SK-N-SH (cell line): ENCODE results near the gene CDH2. TPM values are rescaled to one million over a fixed set of nuclear protein-coding genes. Genes with fewer than 3 reads are reported as not detected.

Experiments
- CTCF ChIA-PET: fragments of 300-600, 350-600 bp; formaldehyde crosslinking; extraction: SDS; loops from one replicate; lab custom pipeline; 2021; lab: Yijun Ruan, JAX
- POLR2A ChIA-PET: fragments of 350-600 bp; sonication (Branson Sonifier 250); formaldehyde crosslinking; extraction: SDS; loops from one replicate; lab custom pipeline; 2020; ENCODE audit warnings: antibody characterized with exemption, inconsistent platforms; lab: Yijun Ruan, JAX
- DNase-seq: peaks from one replicate; pipeline ENCODE4 v3.0.0; 2012
- H2AFZ ChIP-seq: fragments of 200-600 bp; sonication (generic); 2 replicates; pipeline ENCODE4 v1.8.1; 2016; ENCODE audit warnings: antibody characterized with exemption, mild to moderate bottlenecking, low read depth
- H3F3A ChIP-seq: fragments of 200-600 bp; sonication (generic); replicated peaks from 2 replicates; pipeline ENCODE3; 2016; ENCODE audit warnings: antibody characterized with exemption, mild to moderate bottlenecking; ENCODE audit not compliant: insufficient read depth
- H3K27ac ChIP-seq, 2 experiments: fragments of 200-500 bp in 1 of 2; fragments of 200-600 bp in 1 of 2; sonication (Bioruptor generic) in 1 of 2; sonication (generic), shearing (Covaris generic) in 1 of 2; 2 replicates each; pipeline versions ENCODE4 v1.5.1 to v1.6.1; 2014 to 2016; ENCODE audit warnings: low read depth in 2 of 2, inconsistent platforms in 1 of 2, low read length in 1 of 2, mild to moderate bottlenecking in 1 of 2, mixed read lengths in 1 of 2
- H3K27me3 ChIP-seq: fragments of 200-600 bp; sonication (generic), shearing (Covaris generic); 2 replicates; pipeline ENCODE4 v1.6.1; 2016; ENCODE audit warnings: mixed run types; ENCODE audit not compliant: insufficient read depth
- H3K36me3 ChIP-seq, 2 experiments: fragments of 200-500 bp in 1 of 2; fragments of 200-600 bp in 1 of 2; sonication (Bioruptor generic) in 1 of 2; sonication (generic) in 1 of 2; replicated peaks in 1 of 2; 2 replicates each; pipeline versions ENCODE3 to v1.5.1; 2014 to 2016; ENCODE audit warnings: low read length in 1 of 2, mild to moderate bottlenecking in 1 of 2; ENCODE audit not compliant: insufficient read depth in 2 of 2, control insufficient read depth in 1 of 2
- H3K4me1 ChIP-seq, 2 experiments: fragments of 200-500 bp in 1 of 2; fragments of 200-600 bp in 1 of 2; sonication (Bioruptor generic) in 1 of 2; sonication (generic), shearing (Covaris generic) in 1 of 2; 2 replicates each; pipeline versions ENCODE4 v1.5.1 to v1.6.1; 2014 to 2016; ENCODE audit warnings: low read depth in 1 of 2, low read length in 1 of 2, mixed run types in 1 of 2; ENCODE audit not compliant: insufficient read depth in 2 of 2, control insufficient read depth in 1 of 2
- H3K4me2 ChIP-seq: fragments of 200-600 bp; sonication (generic), shearing (Covaris generic); 2 replicates; pipeline ENCODE4 v1.6.1; 2017; ENCODE audit warnings: mixed run types
- H3K4me3 ChIP-seq, 2 experiments: fragments of 200-500 bp in 1 of 2; fragments of 200-600 bp in 1 of 2; sonication (Bioruptor generic) in 1 of 2; sonication (generic), shearing (Covaris generic) in 1 of 2; 2 replicates each; pipeline versions ENCODE4 v1.5.1 to v1.8.1; 2014 to 2016; ENCODE audit warnings: low read depth in 2 of 2, inconsistent platforms in 1 of 2, low read length in 1 of 2, mild to moderate bottlenecking in 1 of 2, mixed read lengths in 1 of 2, moderate library complexity in 1 of 2
- H3K79me2 ChIP-seq: fragments of 200-600 bp; sonication (generic); 2 replicates; pipeline ENCODE4 v1.8.1; 2017; ENCODE audit warnings: mild to moderate bottlenecking; ENCODE audit not compliant: insufficient read depth
- H3K9ac ChIP-seq: fragments of 200-600 bp; sonication (generic); 2 replicates; pipeline ENCODE4 v1.6.1; 2017; ENCODE audit warnings: mixed run types
- H3K9me2 ChIP-seq: fragments of 200-600 bp; sonication (generic); 2 replicates; pipeline ENCODE4 v1.6.1; 2017; ENCODE audit warnings: mixed run types
- H3K9me3 ChIP-seq: fragments of 200-600 bp; sonication (generic); 2 replicates; pipeline ENCODE4 v1.6.1; 2017; ENCODE audit warnings: mixed run types, mild to moderate bottlenecking, moderate library complexity
- H4K20me1 ChIP-seq: fragments of 200-600 bp; sonication (generic); 2 replicates; pipeline ENCODE4 v1.6.1; 2017; ENCODE audit warnings: mild to moderate bottlenecking, mixed run types; ENCODE audit not compliant: insufficient read depth
- CHD2 ChIP-seq: fragments of 150-350 bp; IDR thresholded peaks from 2 replicates; pipeline ENCODE4 v1.6.1; 2018; ENCODE audit warnings: low read length; ENCODE audit not compliant: partially characterized antibody
- ELF1 ChIP-seq: IDR thresholded peaks from 2 replicates; pipeline ENCODE4 v1.4.0; 2012
- EP300 ChIP-seq, 2 experiments: IDR thresholded peaks; 2 replicates each; pipeline versions ENCODE4 v1.4.0 to v1.6.1; 2012; ENCODE audit warnings: borderline replicate concordance in 1 of 2, low read depth in 1 of 2, low read length in 1 of 2
- FOSL2 ChIP-seq: IDR thresholded peaks from 2 replicates; pipeline ENCODE4 v1.4.0; 2012; ENCODE audit warnings: low read depth, mild to moderate bottlenecking, moderate library complexity, borderline replicate concordance
- FOXJ3 ChIP-seq: sonication (generic); formaldehyde crosslinking; IDR thresholded peaks from 2 replicates; pipeline ENCODE4 v1.5.1; 2020; ENCODE audit warnings: mild to moderate bottlenecking, missing genetic modification reagents
- GABPA ChIP-seq: IDR thresholded peaks from 2 replicates; pipeline ENCODE4 v1.4.0; 2012; ENCODE audit warnings: low read depth, mild to moderate bottlenecking
- JUND ChIP-seq: IDR thresholded peaks from 2 replicates; pipeline ENCODE4 v1.4.0; 2012
- MEF2A ChIP-seq: IDR thresholded peaks from 2 replicates; pipeline ENCODE4 v1.4.0; 2012; ENCODE audit warnings: low read depth, borderline replicate concordance
- NRF1 ChIP-seq: IDR thresholded peaks from 2 replicates; pipeline ENCODE4 v1.6.1; 2012; ENCODE audit warnings: low read depth, mild to moderate bottlenecking, low read length
- RAD21 ChIP-seq: IDR thresholded peaks from 2 replicates; pipeline ENCODE4 v1.6.1; 2012; ENCODE audit warnings: mild to moderate bottlenecking, low read length
- TCF12 ChIP-seq: IDR thresholded peaks from 2 replicates; pipeline ENCODE4 v1.4.0; 2012
- TEAD4 ChIP-seq: IDR thresholded peaks from 2 replicates; pipeline ENCODE4 v1.4.0; 2012; ENCODE audit warnings: mild to moderate bottlenecking, borderline replicate concordance; ENCODE audit not compliant: insufficient read depth
- WGBS: methylation state at CpG from one replicate; pipeline ENCODE4 v1.1.6; 2017; ENCODE audit warnings: low lambda C conversion rate; 5-methylcytosine and 5-hydroxymethylcytosine counted together
- polyA plus RNA-seq, 3 experiments: library from polyadenylated mRNA; depleted of rRNA; stranded (reverse); fragments of >200 nt; gene quantifications; 2 replicates each; pipeline ENCODE4 v1.2.3, GENCODE V29; 2012
- TF ChIP-seq, protein P1 (sequence below): IDR thresholded peaks from 2 replicates; pipeline ENCODE4 v1.6.1; 2012; ENCODE audit warnings: mild to moderate bottlenecking, low read depth, low read length, moderate library complexity
- TF ChIP-seq, protein P2 (sequence below): IDR thresholded peaks from 2 replicates; pipeline ENCODE4 v1.4.0; 2012; ENCODE audit warnings: low read depth, borderline replicate concordance

Gene CDH2
- polyA plus RNA-seq, 1 of the 3 experiments (the other 2 are of a cell fraction) = 146 TPM

DNA sequence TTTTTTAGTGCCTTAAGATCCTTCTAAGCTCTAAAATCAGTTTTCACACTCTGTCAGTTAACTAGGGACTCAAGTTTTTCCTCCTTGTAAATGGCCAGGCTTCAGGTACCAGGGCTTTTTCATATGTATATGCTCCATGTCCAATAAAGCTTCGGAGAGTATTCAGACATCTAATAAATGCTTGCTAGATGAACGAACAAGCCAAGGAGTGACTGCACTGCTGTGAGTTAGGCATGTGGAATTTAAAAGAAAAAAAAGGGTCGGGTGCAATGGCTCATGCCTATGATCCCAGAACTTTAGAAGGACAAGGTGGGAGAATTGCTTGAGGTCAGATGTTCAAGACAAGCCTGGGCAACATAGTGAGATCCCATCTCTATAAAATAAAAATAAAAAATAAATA lies 81.9 kb downstream of the CDH2 start:
- Histone ChIP-seq H3K36me3 (peaks cover 13 to 69% of the 10 kb centered on the region in 2 experiments), H3F3A (peaks cover 27% of the 10 kb centered on the region), H3K27me3 (no peaks in the 10 kb centered on the region), H3K4me1 (peaks cover 5 to 6% of the 10 kb centered on the region in 2 experiments; a peak in 3 of 4 replicates), H3K9ac (no peak overlapping the region), H3K4me2 (no peak overlapping the region), H3K4me3 (no peak overlapping the region), H3K27ac (peak overlapping the region in 1 of 2 experiments; percentile 42; a peak in 2 of 4 replicates), H3K9me2 (no peaks in the 10 kb centered on the region), H2AFZ (no peak overlapping the region), H3K9me3 (0 out of 2 replicates have a peak, but pooled peaks cover 7% of the 10 kb centered on the region), H4K20me1 (peaks cover 5% of the 10 kb centered on the region; the same call in 1 of the 2 replicates), H3K79me2 (peaks cover 100% of the 10 kb centered on the region)
- no peak for DNase-seq
- TF ChIP-seq JUND = peak; percentile 41
- TF ChIP-seq RAD21 = no peak
- TF ChIP-seq GABPA = no peak
- TF ChIP-seq, protein P1, sequence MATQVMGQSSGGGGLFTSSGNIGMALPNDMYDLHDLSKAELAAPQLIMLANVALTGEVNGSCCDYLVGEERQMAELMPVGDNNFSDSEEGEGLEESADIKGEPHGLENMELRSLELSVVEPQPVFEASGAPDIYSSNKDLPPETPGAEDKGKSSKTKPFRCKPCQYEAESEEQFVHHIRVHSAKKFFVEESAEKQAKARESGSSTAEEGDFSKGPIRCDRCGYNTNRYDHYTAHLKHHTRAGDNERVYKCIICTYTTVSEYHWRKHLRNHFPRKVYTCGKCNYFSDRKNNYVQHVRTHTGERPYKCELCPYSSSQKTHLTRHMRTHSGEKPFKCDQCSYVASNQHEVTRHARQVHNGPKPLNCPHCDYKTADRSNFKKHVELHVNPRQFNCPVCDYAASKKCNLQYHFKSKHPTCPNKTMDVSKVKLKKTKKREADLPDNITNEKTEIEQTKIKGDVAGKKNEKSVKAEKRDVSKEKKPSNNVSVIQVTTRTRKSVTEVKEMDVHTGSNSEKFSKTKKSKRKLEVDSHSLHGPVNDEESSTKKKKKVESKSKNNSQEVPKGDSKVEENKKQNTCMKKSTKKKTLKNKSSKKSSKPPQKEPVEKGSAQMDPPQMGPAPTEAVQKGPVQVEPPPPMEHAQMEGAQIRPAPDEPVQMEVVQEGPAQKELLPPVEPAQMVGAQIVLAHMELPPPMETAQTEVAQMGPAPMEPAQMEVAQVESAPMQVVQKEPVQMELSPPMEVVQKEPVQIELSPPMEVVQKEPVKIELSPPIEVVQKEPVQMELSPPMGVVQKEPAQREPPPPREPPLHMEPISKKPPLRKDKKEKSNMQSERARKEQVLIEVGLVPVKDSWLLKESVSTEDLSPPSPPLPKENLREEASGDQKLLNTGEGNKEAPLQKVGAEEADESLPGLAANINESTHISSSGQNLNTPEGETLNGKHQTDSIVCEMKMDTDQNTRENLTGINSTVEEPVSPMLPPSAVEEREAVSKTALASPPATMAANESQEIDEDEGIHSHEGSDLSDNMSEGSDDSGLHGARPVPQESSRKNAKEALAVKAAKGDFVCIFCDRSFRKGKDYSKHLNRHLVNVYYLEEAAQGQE = no peak
- TF ChIP-seq TCF12 = 0 out of 2 replicates have a peak, but pooled peaks have one; percentile 6
- no peak for TF ChIP-seq TEAD4
- TF ChIP-seq, protein P2, sequence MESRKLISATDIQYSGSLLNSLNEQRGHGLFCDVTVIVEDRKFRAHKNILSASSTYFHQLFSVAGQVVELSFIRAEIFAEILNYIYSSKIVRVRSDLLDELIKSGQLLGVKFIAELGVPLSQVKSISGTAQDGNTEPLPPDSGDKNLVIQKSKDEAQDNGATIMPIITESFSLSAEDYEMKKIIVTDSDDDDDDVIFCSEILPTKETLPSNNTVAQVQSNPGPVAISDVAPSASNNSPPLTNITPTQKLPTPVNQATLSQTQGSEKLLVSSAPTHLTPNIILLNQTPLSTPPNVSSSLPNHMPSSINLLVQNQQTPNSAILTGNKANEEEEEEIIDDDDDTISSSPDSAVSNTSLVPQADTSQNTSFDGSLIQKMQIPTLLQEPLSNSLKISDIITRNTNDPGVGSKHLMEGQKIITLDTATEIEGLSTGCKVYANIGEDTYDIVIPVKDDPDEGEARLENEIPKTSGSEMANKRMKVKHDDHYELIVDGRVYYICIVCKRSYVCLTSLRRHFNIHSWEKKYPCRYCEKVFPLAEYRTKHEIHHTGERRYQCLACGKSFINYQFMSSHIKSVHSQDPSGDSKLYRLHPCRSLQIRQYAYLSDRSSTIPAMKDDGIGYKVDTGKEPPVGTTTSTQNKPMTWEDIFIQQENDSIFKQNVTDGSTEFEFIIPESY = no peak
- TF ChIP-seq FOSL2 = peak; percentile 54; the same call in 1 of the 2 replicates
- POLR2A ChIA-PET = no interaction called here
- CTCF ChIA-PET = interaction anchor here (1.0 kb wide), 1 partner anchor 10 kb away, joined by 4 read pairs; no protein-coding TSS in a partner anchor
- 31% methylated on average over 3 of the region's 3 CpGs for WGBS

DNA sequence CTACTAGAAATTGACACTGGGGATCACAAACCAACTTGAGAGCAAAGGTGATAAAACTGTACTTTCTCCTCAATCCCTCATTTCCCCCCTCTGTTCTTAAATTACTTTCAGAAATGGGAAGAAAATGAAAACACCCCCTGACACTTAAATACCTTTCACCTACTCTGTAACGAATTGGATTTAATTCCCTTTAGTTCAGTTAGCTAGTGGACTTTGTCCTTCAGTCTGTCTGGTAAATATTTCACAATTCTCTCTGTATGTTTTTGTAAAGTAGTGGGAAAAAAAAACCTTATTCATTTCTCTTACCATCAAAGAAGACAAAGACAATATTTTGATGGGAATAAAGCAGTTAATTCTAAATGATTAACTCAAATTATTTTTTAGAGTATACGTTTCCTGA lies 85.7 kb downstream of the CDH2 start:
- H3K27me3 ChIP-seq = no peaks in the 10 kb centered on the region
- no peak for TF ChIP-seq CHD2
- TF ChIP-seq EP300 (IDR thresholded peaks at IDR 0.05; ENCODE audit: borderline replicate concordance in 1 of 2, low read depth in 1 of 2, low read length in 1 of 2) = no peak
- no peak for TF ChIP-seq FOXJ3 (CRISPR knock-in tag)
- no peak for TF ChIP-seq NRF1
- TF ChIP-seq, protein P1 = no peak
- no peak for TF ChIP-seq ELF1
- TF ChIP-seq MEF2A = no peak
- no peak overlapping the region for H2AFZ ChIP-seq
- 81% methylated on average over 2 of the region's 2 CpGs for WGBS
- no peak for DNase-seq
- peaks cover 34% of the 10 kb centered on the region for H4K20me1 ChIP-seq
- H3K36me3 ChIP-seq = peaks cover 0 to 40% of the 10 kb centered on the region in 2 experiments
- POLR2A ChIA-PET = no interaction called here
- peaks cover 100% of the 10 kb centered on the region for H3K79me2 ChIP-seq
- no peak overlapping the region for H3K4me3 ChIP-seq
- peaks cover 17% of the 10 kb centered on the region for H3F3A ChIP-seq
- H3K4me2 ChIP-seq = no peak overlapping the region
- peaks cover 6 to 16% of the 10 kb centered on the region in 2 experiments; a peak in 3 of 4 replicates for H3K4me1 ChIP-seq
- no peaks in the 10 kb centered on the region for H3K9me3 ChIP-seq
- no peak overlapping the region for H3K27ac ChIP-seq
- CTCF ChIA-PET = no interaction called here
- no peak overlapping the region for H3K9ac ChIP-seq
- H3K9me2 ChIP-seq = no peaks in the 10 kb centered on the region
